WERI-Rb-1 (cell line): Measurements from ENCODE around the gene PRR36.
"Not testable (repeated sequence)": the region's sequence is repeated elsewhere in the genome, so short reads cannot be mapped to it uniquely, and the experiment has no call there.

Experiments
- DNase-seq: peaks from one replicate; pipeline ENCODE4 v3.0.0-alpha.2; 2020
- H3K27ac ChIP-seq: fragments of 250-450 bp; sonication (Bioruptor Pico); 2 replicates; pipeline ENCODE4 v1.5.1; 2020; ENCODE audit warnings: mild to moderate bottlenecking, moderate library complexity
- H3K27me3 ChIP-seq: fragments of 250-450 bp; sonication (Bioruptor Pico); 2 replicates; pipeline ENCODE4 v1.5.1; 2021; ENCODE audit warnings: mild to moderate bottlenecking, low read depth, moderate library complexity; ENCODE audit not compliant: insufficient read depth, severe bottlenecking
- H3K36me3 ChIP-seq: fragments of 250-450 bp; sonication (Bioruptor Pico); 2 replicates; pipeline ENCODE4 v1.5.1; 2020; ENCODE audit warnings: mild to moderate bottlenecking, moderate library complexity
- H3K4me3 ChIP-seq: 2 replicates; pipeline ENCODE4 v1.5.1; 2011; ENCODE audit warnings: low read depth, mild to moderate bottlenecking, control low read depth, low read length
- H3K9me3 ChIP-seq: fragments of 250-450 bp; sonication (Bioruptor Pico); 2 replicates; pipeline ENCODE4 v1.5.1; 2021; ENCODE audit warnings: mild to moderate bottlenecking, moderate library complexity; ENCODE audit not compliant: severe bottlenecking
- TF ChIP-seq, protein P1 (sequence below): IDR thresholded peaks from 2 replicates; pipeline ENCODE4 v1.5.1; 2011; ENCODE audit warnings: low read depth, mild to moderate bottlenecking, control low read depth, inconsistent platforms, low read length

Gene PRR36

DNA sequence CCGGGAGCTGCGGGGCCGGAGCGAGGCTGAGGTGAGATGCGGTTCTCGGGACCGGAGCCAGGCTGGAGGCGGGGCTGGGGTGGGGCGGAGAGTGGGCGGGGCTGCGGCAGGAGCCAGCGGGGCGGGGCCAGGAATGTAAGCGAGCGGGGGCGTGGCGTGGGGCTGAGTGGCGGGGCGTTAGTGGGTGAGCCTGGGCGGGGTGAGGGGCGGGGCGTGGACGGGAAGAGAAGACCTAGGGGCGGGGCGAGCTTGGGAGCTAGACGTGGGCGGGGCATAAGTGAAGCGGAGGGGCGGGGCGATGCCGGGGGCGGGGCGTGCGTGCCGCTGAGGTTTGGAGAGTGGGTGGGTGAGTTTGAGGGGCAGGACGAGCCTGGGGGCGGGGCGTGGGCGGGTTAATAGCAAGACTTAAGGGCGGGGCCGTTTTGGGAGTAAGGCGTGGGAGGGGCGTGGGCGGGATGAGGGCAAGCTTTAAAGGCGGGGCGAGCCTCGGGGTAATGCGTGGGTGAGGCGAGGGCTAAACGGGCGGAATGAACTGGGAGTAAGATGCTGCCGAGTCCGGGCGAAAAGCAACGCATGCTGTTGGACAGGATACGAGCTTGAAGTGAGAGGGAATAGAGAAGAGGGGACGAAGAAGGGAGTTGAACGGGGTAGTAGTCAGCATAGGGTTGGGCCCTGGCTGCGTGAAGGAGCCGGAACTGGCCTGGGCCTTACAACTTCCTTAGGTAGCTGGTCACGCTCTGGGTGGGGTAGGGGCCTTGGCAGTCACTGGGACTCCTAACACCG, 46.5 kb upstream of the PRR36 start:
- H3K4me3 ChIP-seq = peak overlapping the region; percentile 52
- H3K36me3 ChIP-seq = peaks cover 28% of the 10 kb centered on the region
- peak overlapping the region; percentile 86 for H3K27ac ChIP-seq
- peak; percentile 98 for DNase-seq
- TF ChIP-seq, protein P1, sequence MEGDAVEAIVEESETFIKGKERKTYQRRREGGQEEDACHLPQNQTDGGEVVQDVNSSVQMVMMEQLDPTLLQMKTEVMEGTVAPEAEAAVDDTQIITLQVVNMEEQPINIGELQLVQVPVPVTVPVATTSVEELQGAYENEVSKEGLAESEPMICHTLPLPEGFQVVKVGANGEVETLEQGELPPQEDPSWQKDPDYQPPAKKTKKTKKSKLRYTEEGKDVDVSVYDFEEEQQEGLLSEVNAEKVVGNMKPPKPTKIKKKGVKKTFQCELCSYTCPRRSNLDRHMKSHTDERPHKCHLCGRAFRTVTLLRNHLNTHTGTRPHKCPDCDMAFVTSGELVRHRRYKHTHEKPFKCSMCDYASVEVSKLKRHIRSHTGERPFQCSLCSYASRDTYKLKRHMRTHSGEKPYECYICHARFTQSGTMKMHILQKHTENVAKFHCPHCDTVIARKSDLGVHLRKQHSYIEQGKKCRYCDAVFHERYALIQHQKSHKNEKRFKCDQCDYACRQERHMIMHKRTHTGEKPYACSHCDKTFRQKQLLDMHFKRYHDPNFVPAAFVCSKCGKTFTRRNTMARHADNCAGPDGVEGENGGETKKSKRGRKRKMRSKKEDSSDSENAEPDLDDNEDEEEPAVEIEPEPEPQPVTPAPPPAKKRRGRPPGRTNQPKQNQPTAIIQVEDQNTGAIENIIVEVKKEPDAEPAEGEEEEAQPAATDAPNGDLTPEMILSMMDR = no peak
- H3K27me3 ChIP-seq = no peaks in the 10 kb centered on the region
- H3K9me3 ChIP-seq = peaks cover 4% of the 10 kb centered on the region

DNA sequence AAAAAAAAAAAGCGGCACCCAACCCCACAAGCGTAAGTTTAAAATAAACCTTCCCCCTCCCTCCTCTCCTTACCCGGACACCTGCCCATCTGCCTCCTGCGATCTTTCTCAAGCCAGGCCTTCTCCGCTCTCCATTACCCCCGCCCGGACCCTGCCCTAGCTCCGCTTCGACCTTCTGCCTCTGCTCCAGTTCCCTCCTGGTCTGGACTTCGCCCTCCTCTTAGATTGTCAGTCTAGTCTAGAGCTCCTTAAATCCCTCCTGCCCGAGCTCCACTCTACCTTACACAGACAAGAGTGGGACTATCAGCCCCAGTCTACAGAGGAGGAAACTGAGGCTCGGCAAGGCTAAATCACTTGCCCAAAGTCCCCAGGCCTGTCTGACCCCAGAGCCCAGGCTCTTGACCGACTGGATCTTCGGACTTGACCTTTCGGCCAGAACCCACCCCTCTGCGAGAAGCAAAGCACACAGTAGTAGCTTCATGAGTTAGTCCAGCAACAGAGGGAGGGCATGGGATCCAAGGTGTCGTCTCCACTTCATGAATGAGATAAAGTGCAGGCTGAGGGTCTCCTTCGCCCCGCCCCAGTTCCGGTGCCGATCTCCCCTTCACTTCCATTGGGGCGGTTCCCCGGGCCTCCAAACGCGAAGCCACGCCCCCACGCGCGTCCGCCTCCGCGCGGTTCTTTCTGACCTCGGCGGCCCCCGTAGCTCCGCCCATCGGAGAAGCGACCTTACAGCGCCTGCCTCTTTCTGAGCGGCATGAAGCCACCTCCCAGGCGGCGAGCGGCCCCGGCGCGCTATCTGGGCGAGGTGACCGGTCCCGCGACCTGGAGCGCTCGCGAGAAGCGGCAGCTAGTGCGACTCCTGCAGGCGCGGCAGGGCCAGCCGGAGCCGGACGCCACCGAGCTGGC, 45.7 kb upstream of the PRR36 start, which contains the start of gene SNAPC2:
TSS of gene SNAPC2 (plus strand) at position 729 of the 909 bp plus-strand sequence. CDS start at position 758, 29 bp downstream.
- DNase-seq = peak; percentile 97
- Histone ChIP-seq H3K4me3 (peak within 1 kb of the TSS; percentile 52), H3K36me3 (peaks cover 28% of the 10 kb centered on the region), H3K27me3 (no peaks in the 10 kb centered on the region), H3K27ac (peak within 1 kb of the TSS; percentile 86), H3K9me3 (peaks cover 4% of the 10 kb centered on the region)
- TF ChIP-seq, protein P1 = no peak

DNA sequence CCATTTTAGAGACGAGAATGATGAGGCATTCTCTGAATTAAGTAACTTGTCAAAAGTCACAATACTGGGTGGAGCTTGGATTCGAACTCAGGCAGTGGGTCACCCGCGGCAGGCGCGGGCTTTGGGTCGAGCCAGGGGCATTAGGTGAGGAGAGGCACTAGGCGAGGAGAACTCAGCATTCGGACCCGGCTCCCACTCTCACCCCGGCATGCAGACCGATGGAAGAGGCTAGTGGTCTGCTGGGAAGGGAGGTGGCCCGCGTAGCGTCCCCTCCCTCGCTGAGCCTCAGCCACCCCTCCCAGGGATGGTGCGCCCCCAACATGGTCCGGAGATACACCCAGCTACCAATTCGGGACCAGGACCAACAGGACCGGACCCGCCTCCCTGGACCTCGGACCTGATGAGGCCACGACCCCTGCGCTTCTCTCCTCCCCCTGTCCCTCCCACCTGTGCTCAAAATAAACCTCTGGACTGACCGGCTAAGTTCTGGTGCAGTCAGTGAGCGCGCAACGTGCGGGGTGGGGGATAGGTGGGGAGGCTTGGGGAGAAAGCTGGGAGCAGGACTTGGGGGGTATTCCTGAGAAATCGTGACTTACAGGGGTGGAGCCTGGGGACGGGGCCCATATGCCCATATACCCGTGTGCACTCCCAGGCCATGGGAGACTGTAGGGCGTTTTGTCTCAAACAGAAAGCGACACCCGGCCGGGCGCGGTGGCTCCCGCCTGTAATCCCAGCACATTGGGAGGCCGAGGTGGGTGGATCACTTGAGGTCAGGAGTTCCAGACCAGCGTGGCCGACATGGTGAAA, 44.6 kb upstream of the PRR36 start:
- TF ChIP-seq, protein P1 = no peak
- peak overlapping the region; percentile 86 for H3K27ac ChIP-seq
- peak overlapping the region; percentile 52 for H3K4me3 ChIP-seq
- no peaks in the 10 kb centered on the region for H3K27me3 ChIP-seq
- H3K9me3 ChIP-seq = peaks cover 4% of the 10 kb centered on the region
- peak; percentile 30 for DNase-seq
- H3K36me3 ChIP-seq = peaks cover 21% of the 10 kb centered on the region

DNA sequence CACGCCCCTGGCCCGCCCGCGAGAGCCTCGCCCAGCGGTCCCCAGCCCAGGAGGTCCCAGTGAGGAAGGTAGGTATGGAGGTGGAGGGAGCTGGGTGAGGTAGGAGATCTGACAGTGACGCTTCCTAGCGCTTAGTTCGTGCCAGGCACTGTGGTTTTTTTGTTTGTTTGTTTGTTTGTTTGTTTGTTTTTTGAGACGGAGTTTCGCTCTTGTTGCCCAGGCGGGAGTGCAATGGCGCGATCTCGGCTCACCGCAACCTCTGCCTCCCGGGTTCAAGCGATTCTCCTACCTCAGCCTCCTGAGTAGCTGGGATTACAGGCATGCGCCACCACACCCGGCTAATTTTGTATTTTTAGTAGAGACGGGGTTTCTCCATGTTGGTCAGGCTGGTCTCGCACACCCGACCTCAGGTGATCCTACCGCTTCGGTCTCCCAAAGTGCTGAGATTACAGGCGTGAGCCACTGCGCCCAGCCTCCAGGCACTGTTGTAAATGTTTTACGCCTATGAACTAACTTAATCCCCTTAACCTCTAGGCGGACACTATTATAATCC, 43.9 kb upstream of the PRR36 start:
- DNase-seq = peak; percentile 6
- not testable (repeated sequence) for H3K27me3 ChIP-seq, H3K9me3 ChIP-seq, H3K27ac ChIP-seq, H3K4me3 ChIP-seq
- peaks cover 17% of the 10 kb centered on the region for H3K36me3 ChIP-seq

DNA sequence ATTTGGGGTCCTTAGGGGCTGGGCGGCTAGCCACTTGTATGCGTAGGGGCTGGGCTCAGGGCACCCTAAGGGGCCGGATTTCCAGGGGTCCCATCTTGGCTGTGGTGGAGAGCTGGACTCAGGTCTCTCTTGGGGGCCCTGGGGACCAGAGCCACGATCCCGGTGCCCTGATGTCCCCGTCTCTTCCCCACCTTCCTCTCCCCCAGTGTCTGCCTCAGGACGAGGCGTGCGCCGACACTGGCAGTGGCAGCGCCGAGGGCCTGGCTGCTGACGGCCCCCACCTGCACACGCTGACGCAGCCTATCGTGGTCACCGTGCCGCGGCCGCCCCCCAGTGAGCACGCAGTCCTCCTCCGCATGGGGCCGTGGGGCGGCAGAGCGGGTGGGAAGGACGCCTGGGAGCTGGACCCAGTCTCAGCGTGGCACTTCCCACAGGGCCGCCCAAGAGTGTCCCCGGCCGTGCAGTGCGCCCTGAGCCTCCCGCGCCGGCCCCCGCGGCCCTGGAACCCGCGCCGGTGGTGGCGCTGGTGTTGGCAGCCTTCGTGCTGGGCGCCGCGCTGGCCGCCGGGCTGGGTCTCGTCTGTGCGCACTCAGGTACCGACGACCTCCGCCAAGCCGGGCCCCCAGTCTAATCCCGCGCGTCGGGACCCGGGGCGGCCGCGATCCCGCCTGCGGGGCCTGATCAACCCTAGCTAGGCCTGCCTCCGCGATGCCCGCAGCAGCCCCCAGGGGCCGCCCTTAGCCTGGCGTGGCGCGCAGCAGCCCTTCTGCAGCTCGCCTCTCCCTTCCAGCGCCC, 43.3 kb upstream of the PRR36 start:
- TF ChIP-seq, protein P1 = 0 out of 2 replicates have a peak, but pooled peaks have one; percentile 33
- Histone ChIP-seq H3K27ac (no peak overlapping the region), H3K4me3 (no peak overlapping the region), H3K9me3 (peaks cover 4% of the 10 kb centered on the region), H3K27me3 (no peaks in the 10 kb centered on the region), H3K36me3 (peaks cover 14% of the 10 kb centered on the region)
- DNase-seq = peak; percentile 28
